Panc1 (cell line): ENCODE results near the gene RNF121. TPM values are rescaled to one million over a fixed set of nuclear protein-coding genes. Genes with fewer than 3 reads are reported as not detected.

Experiments used
- ATAC-seq: fragments of 200-7000 bp; cut with Tn5 transposase; 2 replicates; pipeline ENCODE4 v1.9.1; 2020; ENCODE audit warnings: mild to moderate bottlenecking, moderate library complexity
- BruUV-seq: library from RNA; stranded (reverse); fragments of 400-500 nt; replicated peaks from 2 replicates; lab custom pipeline; 2021; lab: Mats Ljungman, UMichigan
- CTCF ChIA-PET: fragments of 300-600 bp; sonication (Branson Sonifier 250); formaldehyde crosslinking; loops from one replicate; lab custom pipeline; 2022; ENCODE audit warnings: antibody characterized with exemption; lab: Charles Lee
- POLR2A ChIA-PET: fragments of 300-600 bp; sonication (Branson Sonifier 250); formaldehyde crosslinking; loops from one replicate; lab custom pipeline; 2022; ENCODE audit warnings: antibody characterized with exemption; lab: Charles Lee
- DNase-seq: peaks from one replicate; pipeline ENCODE4 v3.0.0-alpha.2; 2010; ENCODE audit warnings: low read depth, low spot score
- H3K27ac ChIP-seq: 2 replicates; pipeline ENCODE4 v1.5.1; 2011; ENCODE audit warnings: mild to moderate bottlenecking, low read length, inconsistent platforms
- H3K27me3 ChIP-seq: fragments of 200-500 bp; sonication (Bioruptor generic); 2 replicates; pipeline ENCODE4 v1.6.0; 2014; ENCODE audit warnings: low read length, inconsistent platforms; ENCODE audit not compliant: control insufficient read depth, insufficient read depth
- H3K36me3 ChIP-seq: fragments of 200-500 bp; sonication (Bioruptor generic); 2 replicates; pipeline ENCODE4 v1.5.1; 2014; ENCODE audit warnings: inconsistent platforms, mild to moderate bottlenecking, low read length, moderate library complexity; ENCODE audit not compliant: control insufficient read depth, insufficient read depth
- H3K4me1 ChIP-seq: 2 replicates; pipeline ENCODE4 v1.5.1; 2011; ENCODE audit warnings: inconsistent platforms, mild to moderate bottlenecking, low read length, moderate library complexity; ENCODE audit not compliant: control insufficient read depth, insufficient read depth
- H3K4me3 ChIP-seq, 2 experiments: 2 replicates each; pipeline ENCODE4 v1.5.1; 2011 to 2012; ENCODE audit warnings: low read depth in 2 of 2, low read length in 2 of 2, mild to moderate bottlenecking in 2 of 2, inconsistent platforms in 1 of 2, moderate library complexity in 1 of 2
- H3K9me3 ChIP-seq: fragments of 200-500 bp; sonication (Bioruptor generic); 2 replicates; pipeline ENCODE4 v1.5.1; 2014; ENCODE audit warnings: low read depth, mild to moderate bottlenecking, inconsistent platforms, low read length, moderate library complexity; ENCODE audit not compliant: control insufficient read depth, insufficient read depth
- CTCF ChIP-seq: fragments of 450-650 bp; IDR thresholded peaks from 2 replicates; pipeline ENCODE4 v1.5.1; 2017; ENCODE audit warnings: mild to moderate bottlenecking
- POLR2AphosphoS5 ChIP-seq: IDR thresholded peaks from 2 replicates; pipeline ENCODE4 v1.6.1; 2012; ENCODE audit warnings: mild to moderate bottlenecking, low read depth, low read length, moderate library complexity
- REST ChIP-seq, 2 experiments: IDR thresholded peaks; 2 replicates each; pipeline ENCODE4 v1.6.1; 2011 to 2012; ENCODE audit warnings: low read depth in 2 of 2, control low read depth in 1 of 2, low read length in 1 of 2, mild to moderate bottlenecking in 1 of 2, moderate library complexity in 1 of 2; ENCODE audit not compliant: insufficient read depth in 1 of 2
- SIN3A ChIP-seq: IDR thresholded peaks from 2 replicates; pipeline ENCODE4 v1.6.1; 2012; ENCODE audit warnings: low read depth, mild to moderate bottlenecking, low read length, moderate library complexity, borderline replicate concordance; ENCODE audit not compliant: insufficient read depth
- TCF7L2 ChIP-seq: IDR thresholded peaks from 2 replicates; pipeline ENCODE4 v1.6.1; 2011; ENCODE audit warnings: mild to moderate bottlenecking, low read depth, low read length, inconsistent platforms
- in situ Hi-C: cut with HindIII; loops from 2 replicates; pipeline ENCODE4 v1.10.0; 2016; ENCODE audit warnings: low sequenced_read_pairs, low pct_unique_long_range_greater_than_20kb
- intact Hi-C: fragments of 100-400 bp; cut with micrococcal nuclease; formaldehyde crosslinking; loops from one replicate; pipeline ENCODE4 v1.10.0; 2022; ENCODE audit not compliant: unreplicated experiment
- total RNA-seq: library from RNA; stranded (reverse); gene quantifications from one replicate; pipeline ENCODE4 v1.2.1, GENCODE V29; 2021; ENCODE audit not compliant: unreplicated experiment

RNF121 gene
- total RNA-seq, 1 experiment from 2014 or later: 69.6 TPM

GRCh38 chr11:71914617-71915189 lies 14.1 kb upstream of the RNF121 start:
- CTCF ChIA-PET: interaction anchor here (0.7 kb wide), 1 partner anchor 9 kb away, joined by 4 read pairs; no protein-coding TSS in a partner anchor
- no peak for TF ChIP-seq SIN3A
- TF ChIP-seq POLR2AphosphoS5: no peak
- TF ChIP-seq CTCF: no peak
- no peak for TF ChIP-seq REST (IDR thresholded peaks at IDR 0.05; ENCODE audit: insufficient read depth in 1 of 2, low read depth in 2 of 2, low read length in 1 of 2)
- TF ChIP-seq TCF7L2: no peak
- H3K4me3 ChIP-seq: no peak overlapping the region
- no TSS peak for BruUV-seq
- 0 out of 2 replicates have a peak, but pooled peaks cover 3% of the 10 kb centered on the region for H3K36me3 ChIP-seq
- H3K9me3 ChIP-seq: no peaks in the 10 kb centered on the region
- POLR2A ChIA-PET: no interaction called here
- no peak overlapping the region for H3K27ac ChIP-seq
- intact Hi-C loops: no loop called here
- ATAC-seq (no peak), DNase-seq (no peak)
- in situ Hi-C loops: no loop called here
- H3K4me1 ChIP-seq: no peaks in the 10 kb centered on the region
- H3K27me3 ChIP-seq: no peaks in the 10 kb centered on the region

- Histone ChIP-seq H3K36me3 (0 out of 2 replicates have a peak, but pooled peaks cover 3% of the 10 kb centered on the region), H3K4me1 (no peaks in the 10 kb centered on the region), H3K27me3 (no peaks in the 10 kb centered on the region), H3K27ac (no peak overlapping the region), H3K4me3 (no peak overlapping the region), H3K9me3 (no peaks in the 10 kb centered on the region)
- in situ Hi-C loops: no loop called here
- no peak for TF ChIP-seq POLR2AphosphoS5
- TF ChIP-seq TCF7L2: no peak
- no peak for TF ChIP-seq REST (IDR thresholded peaks at IDR 0.05; ENCODE audit: insufficient read depth in 1 of 2, low read depth in 2 of 2, low read length in 1 of 2)
- TF ChIP-seq CTCF: no peak
- no peak for TF ChIP-seq SIN3A
- DNase-seq (no peak), ATAC-seq (no peak)
- BruUV-seq: no TSS peak
- POLR2A ChIA-PET: no interaction called here
- intact Hi-C loops: no loop called here
- CTCF ChIA-PET: no interaction called here
Observed at GRCh38 chr11:71917646-71918140, 11.2 kb upstream of the RNF121 start.
